HepG2 (cell line): ENCODE measurements around the gene SMIM41. TPM values are rescaled to one million over a fixed set of nuclear protein-coding genes. Genes with fewer than 3 reads are reported as not detected.

Experiments
- ARID4A ChIP-seq: sonication (generic); formaldehyde crosslinking; IDR thresholded peaks from 2 replicates; pipeline ENCODE4 v1.5.0; 2020; ENCODE audit warnings: mild to moderate bottlenecking, missing genetic modification reagents, borderline replicate concordance
- GLI4 ChIP-seq: sonication (generic); formaldehyde crosslinking; IDR thresholded peaks from 2 replicates; pipeline ENCODE4 v1.5.1; 2020; ENCODE audit warnings: missing genetic modification reagents, mild to moderate bottlenecking, moderate library complexity, borderline replicate concordance
- HNF4A ChIP-seq: sonication (generic); formaldehyde crosslinking; IDR thresholded peaks from 2 replicates; pipeline ENCODE4 v1.4.0; 2020; ENCODE audit warnings: missing genetic modification reagents
- MAX ChIP-seq: IDR thresholded peaks from 2 replicates; pipeline ENCODE4 v1.6.1; 2012; ENCODE audit warnings: inconsistent platforms
- MAZ ChIP-seq, 2 experiments: sonication (generic) in 1 of 2; formaldehyde crosslinking in 1 of 2; IDR thresholded peaks; 2 replicates each; pipeline versions ENCODE4 v1.5.0 to v1.6.1; 2012 to 2020; ENCODE audit warnings: low read depth in 2 of 2, mild to moderate bottlenecking in 2 of 2, borderline replicate concordance in 1 of 2, improper control_type of control experiment in 1 of 2, low read length in 1 of 2, missing genetic modification reagents in 1 of 2, moderate library complexity in 1 of 2
- MED13 ChIP-seq: sonication (generic); formaldehyde crosslinking; IDR thresholded peaks from 2 replicates; pipeline ENCODE4 v1.5.0; 2020; ENCODE audit warnings: missing genetic modification reagents
- MEIS1 ChIP-seq: sonication (generic); formaldehyde crosslinking; IDR thresholded peaks from 2 replicates; pipeline ENCODE4 v1.9.0; 2021; ENCODE audit warnings: mild to moderate bottlenecking, missing genetic modification reagents, moderate library complexity, borderline replicate concordance
- NR2C2 ChIP-seq: sonication (generic); formaldehyde crosslinking; IDR thresholded peaks from 2 replicates; pipeline ENCODE4 v1.4.0; 2020; ENCODE audit warnings: missing genetic modification reagents, mild to moderate bottlenecking, moderate library complexity, borderline replicate concordance
- PRPF4 ChIP-seq: fragments of 200-400 bp; formaldehyde crosslinking; IDR thresholded peaks from 2 replicates; pipeline ENCODE4 v1.6.1; 2016; ENCODE audit warnings: low read length, low read depth; ENCODE audit not compliant: poor library complexity, severe bottlenecking
- RFXAP ChIP-seq: sonication (generic); formaldehyde crosslinking; IDR thresholded peaks from 2 replicates; pipeline ENCODE4 v1.4.0; 2020; ENCODE audit warnings: missing genetic modification reagents, borderline replicate concordance
- RORA ChIP-seq: sonication (generic); formaldehyde crosslinking; IDR thresholded peaks from 2 replicates; pipeline ENCODE4 v1.5.0; 2020; ENCODE audit warnings: mild to moderate bottlenecking, missing genetic modification reagents, moderate library complexity
- SNRNP70 ChIP-seq: fragments of 200-400 bp; formaldehyde crosslinking; IDR thresholded peaks from 2 replicates; pipeline ENCODE4 v1.6.1; 2017; ENCODE audit warnings: mild to moderate bottlenecking, low read depth, low read length, moderate library complexity
- SP4 ChIP-seq: sonication (generic); formaldehyde crosslinking; IDR thresholded peaks from 2 replicates; pipeline ENCODE4 v1.8.1; 2023; ENCODE audit warnings: mild to moderate bottlenecking, missing genetic modification reagents
- TEAD3 ChIP-seq: optimal IDR thresholded peaks from 2 replicates; pipeline ENCODE3; 2016; ENCODE audit warnings: borderline replicate concordance
- THRA ChIP-seq: sonication (generic); formaldehyde crosslinking; IDR thresholded peaks from 2 replicates; pipeline ENCODE4 v1.4.0; 2020; ENCODE audit warnings: missing genetic modification reagents, borderline replicate concordance
- TSC22D2 ChIP-seq: sonication (generic); formaldehyde crosslinking; IDR thresholded peaks from 2 replicates; pipeline ENCODE4 v1.5.1; 2020; ENCODE audit warnings: missing genetic modification reagents, mild to moderate bottlenecking, borderline replicate concordance
- ZBTB26 ChIP-seq: IDR thresholded peaks from 2 replicates; pipeline ENCODE4 v1.6.1; 2016; ENCODE audit warnings: missing compliant biosample characterization, missing genetic modification reagents, borderline replicate concordance
- ZNF160 ChIP-seq: sonication (generic); formaldehyde crosslinking; IDR thresholded peaks from 2 replicates; pipeline ENCODE4 v1.8.0; 2022; ENCODE audit warnings: mild to moderate bottlenecking, inconsistent platforms, missing genetic modification reagents
- ZNF329 ChIP-seq: sonication (generic); formaldehyde crosslinking; IDR thresholded peaks from 2 replicates; pipeline ENCODE4 v1.9.0; 2021; ENCODE audit warnings: low read depth, mild to moderate bottlenecking, missing genetic modification reagents
- ZNF451 ChIP-seq: sonication (generic); formaldehyde crosslinking; IDR thresholded peaks from 2 replicates; pipeline ENCODE4 v1.5.0; 2020; ENCODE audit warnings: mild to moderate bottlenecking, missing genetic modification reagents
- ZNF510 ChIP-seq: sonication (generic); formaldehyde crosslinking; IDR thresholded peaks from 2 replicates; pipeline ENCODE4 v1.4.0; 2020; ENCODE audit warnings: low read depth, mild to moderate bottlenecking, missing genetic modification reagents
- ZNF674 ChIP-seq: sonication (generic); formaldehyde crosslinking; IDR thresholded peaks from 2 replicates; pipeline ENCODE4 v1.5.0; 2020; ENCODE audit warnings: low read depth, mild to moderate bottlenecking, missing genetic modification reagents
- ZNF766 ChIP-seq: sonication (generic); formaldehyde crosslinking; IDR thresholded peaks from 2 replicates; pipeline ENCODE4 v1.5.0; 2020; ENCODE audit warnings: missing genetic modification reagents, borderline replicate concordance
- polyA plus RNA-seq, 8 experiments: library from polyadenylated mRNA; depleted of rRNA in 3 of 8; stranded (reverse) in 7 of 8; unstranded in 1 of 8; fragments of >200 nt; fragmentation: Illumina TruSeq in 4 of 8; extraction: Trizol in 4 of 8; gene quantifications; 2 replicates each; pipeline versions ENCODE4 v1.2.1 to v1.2.3, GENCODE V29; 2011 to 2016; ENCODE audit warnings: low read depth in 4 of 8, missing spikeins in 1 of 8, mixed read lengths in 1 of 8; ENCODE audit not compliant: insufficient read depth in 1 of 8
- total RNA-seq, 5 experiments: library from RNA; depleted of rRNA; stranded (reverse); fragments of >200 nt; fragmentation: Illumina TruSeq; extraction: Trizol; gene quantifications; 2 replicates each; pipeline ENCODE4 v1.2.3, GENCODE V29; 2016; ENCODE audit warnings: low read depth in 1 of 5

SMIM41 gene
- total and polyA plus RNA-seq, 2 of the 13 experiments (the other 11 are each of a cell fraction or from before 2014, with no cell fraction given): not detected

GRCh38 chr12:52082026-52082668 is 2.6 kb downstream of the SMIM41 start (continued):
- peak; percentile 37; the same call in 1 of the 2 replicates for TF ChIP-seq THRA (CRISPR knock-in tag)
- TF ChIP-seq ZBTB26: no peak
- no peak for TF ChIP-seq MED13 (CRISPR knock-in tag)
- TF ChIP-seq TEAD3 (CRISPR knock-in tag): no peak
- no peak for TF ChIP-seq MEIS1 (CRISPR knock-in tag)
- no peak for TF ChIP-seq GLI4 (CRISPR knock-in tag)
- TF ChIP-seq PRPF4: no peak
- TF ChIP-seq SP4 (CRISPR knock-in tag): no peak
- TF ChIP-seq RORA (CRISPR knock-in tag): no peak
- no peak for TF ChIP-seq TSC22D2
- TF ChIP-seq MAZ (IDR thresholded peaks at IDR 0.05; ENCODE audit: borderline replicate concordance, low read depth, low read length): no peak
- no peak for TF ChIP-seq MAZ (CRISPR knock-in tag; IDR thresholded peaks at IDR 0.05; ENCODE audit: low read depth)
- no peak for TF ChIP-seq ZNF329 (CRISPR knock-in tag)
- TF ChIP-seq HNF4A (CRISPR knock-in tag): peak; percentile 82
- peak; percentile 79; the same call in 1 of the 2 replicates for TF ChIP-seq NR2C2 (CRISPR knock-in tag)
- no peak for TF ChIP-seq ZNF451 (CRISPR knock-in tag)
- TF ChIP-seq ARID4A (CRISPR knock-in tag): peak; percentile 63; the same call in 1 of the 2 replicates
- TF ChIP-seq ZNF674: no peak
- TF ChIP-seq MAX: peak; percentile 15; the same call in 1 of the 2 replicates
- no peak for TF ChIP-seq ZNF766 (CRISPR knock-in tag)
- TF ChIP-seq ZNF160 (CRISPR knock-in tag): no peak
- TF ChIP-seq SNRNP70: no peak
- TF ChIP-seq RFXAP: no peak
- TF ChIP-seq ZNF510 (CRISPR knock-in tag): no peak
